NT2/D1 (cell line): ENCODE data around the gene RPGRIP1L.

Source experiments
- SUZ12 ChIP-seq: IDR thresholded peaks from 2 replicates; pipeline ENCODE4 v1.6.1; 2011; ENCODE audit not compliant: insufficient read length, insufficient read depth; ENCODE audit errors: extremely low read depth
- ZNF274 ChIP-seq: IDR thresholded peaks from 2 replicates; pipeline ENCODE4 v1.6.1; 2011; ENCODE audit warnings: mild to moderate bottlenecking, low read depth, low read length

DNA sequence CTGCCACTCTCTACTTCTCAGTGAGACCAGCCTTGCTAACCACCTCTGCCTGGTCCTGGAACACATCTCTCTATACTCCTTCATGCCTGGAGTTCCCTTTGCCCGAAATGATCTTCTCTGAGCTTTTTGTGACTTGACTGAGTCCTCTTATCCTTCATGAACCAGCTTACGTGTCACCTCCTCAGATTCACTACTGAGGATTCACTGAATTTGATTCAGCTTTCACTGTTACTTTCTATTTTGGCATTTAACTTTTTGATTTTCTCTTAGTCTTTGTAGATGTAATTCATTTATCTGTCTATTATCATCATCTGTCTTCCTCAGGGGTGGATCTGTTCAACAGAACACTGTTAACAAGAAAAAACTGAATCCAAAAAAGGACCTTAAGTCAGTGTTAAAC lies 95.6 kb downstream of the RPGRIP1L start:
- TF ChIP-seq SUZ12 (no peak), ZNF274 (no peak)
